ENCODE data around the gene GPR137B. TPM values are rescaled to one million over a fixed set of nuclear protein-coding genes. Genes with fewer than 3 reads are reported as not detected.

The GPR137B gene
- polyA plus RNA-seq, 1 donor from 2014 or later = 8.2 TPM

DNA sequence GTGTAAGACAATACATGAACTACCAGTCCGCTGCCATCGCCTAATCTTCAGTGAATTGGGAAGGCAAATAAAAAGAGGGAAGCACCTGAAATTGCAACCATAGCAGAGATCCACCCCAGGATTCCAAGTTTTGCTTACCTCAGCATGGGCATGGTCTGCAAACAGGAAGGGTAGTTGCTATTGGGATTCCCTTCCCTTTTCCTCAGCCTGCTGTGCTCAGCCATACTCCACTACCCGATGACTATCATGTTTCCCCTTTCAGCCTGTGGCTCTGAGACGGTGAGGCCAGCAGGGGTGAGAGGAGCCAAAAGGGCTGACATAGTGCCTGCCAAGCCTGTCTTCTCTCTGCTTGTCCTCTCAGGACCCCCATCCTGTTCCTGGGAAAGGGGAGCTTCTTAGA lies 64.2 kb downstream of the GPR137B start:
- Histone ChIP-seq H3K9me3 (ENCODE audit: low read length) (no peaks in the 10 kb centered on the region), H4K20me1 (ENCODE audit: insufficient read depth) (no peaks in the 10 kb centered on the region), H3K79me2 (replicated peaks; ENCODE audit: insufficient read depth, low read length) (no peaks in the 10 kb centered on the region), H3K36me3 (ENCODE audit: insufficient read depth, low read length) (peaks cover 8% of the 10 kb centered on the region), H3K27me3 (ENCODE audit: insufficient read depth, low read depth, low read length) (no peaks in the 10 kb centered on the region), H3K4me3 (ENCODE audit: low read length) (no peak overlapping the region), H3K9me2 (ENCODE audit: insufficient read depth, low read length) (no peaks in the 10 kb centered on the region), H3K27ac (ENCODE audit: low read length) (no peak overlapping the region), H3K4me2 (ENCODE audit: low read length) (no peak overlapping the region), H2AFZ (ENCODE audit: low read depth, low read length) (no peak overlapping the region), H3K9ac (ENCODE audit: low read length) (no peak overlapping the region), H3F3A (ENCODE audit: insufficient read depth, low read length, poor library complexity, severe bottlenecking) (no peaks in the 10 kb centered on the region)
- TF ChIP-seq, protein P1, sequence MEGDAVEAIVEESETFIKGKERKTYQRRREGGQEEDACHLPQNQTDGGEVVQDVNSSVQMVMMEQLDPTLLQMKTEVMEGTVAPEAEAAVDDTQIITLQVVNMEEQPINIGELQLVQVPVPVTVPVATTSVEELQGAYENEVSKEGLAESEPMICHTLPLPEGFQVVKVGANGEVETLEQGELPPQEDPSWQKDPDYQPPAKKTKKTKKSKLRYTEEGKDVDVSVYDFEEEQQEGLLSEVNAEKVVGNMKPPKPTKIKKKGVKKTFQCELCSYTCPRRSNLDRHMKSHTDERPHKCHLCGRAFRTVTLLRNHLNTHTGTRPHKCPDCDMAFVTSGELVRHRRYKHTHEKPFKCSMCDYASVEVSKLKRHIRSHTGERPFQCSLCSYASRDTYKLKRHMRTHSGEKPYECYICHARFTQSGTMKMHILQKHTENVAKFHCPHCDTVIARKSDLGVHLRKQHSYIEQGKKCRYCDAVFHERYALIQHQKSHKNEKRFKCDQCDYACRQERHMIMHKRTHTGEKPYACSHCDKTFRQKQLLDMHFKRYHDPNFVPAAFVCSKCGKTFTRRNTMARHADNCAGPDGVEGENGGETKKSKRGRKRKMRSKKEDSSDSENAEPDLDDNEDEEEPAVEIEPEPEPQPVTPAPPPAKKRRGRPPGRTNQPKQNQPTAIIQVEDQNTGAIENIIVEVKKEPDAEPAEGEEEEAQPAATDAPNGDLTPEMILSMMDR (IDR thresholded peaks at IDR 0.05; ENCODE audit: poor library complexity, severe bottlenecking) = no peak
- no peak for TF ChIP-seq SMC3 (conservative IDR thresholded peaks at IDR 0.05; ENCODE audit: poor library complexity)
- TF ChIP-seq RAD21 (conservative IDR thresholded peaks at IDR 0.05) = no peak
- no peak for TF ChIP-seq TAF1 (IDR thresholded peaks at IDR 0.05; ENCODE audit: low read depth)
- TF ChIP-seq, protein P2, sequence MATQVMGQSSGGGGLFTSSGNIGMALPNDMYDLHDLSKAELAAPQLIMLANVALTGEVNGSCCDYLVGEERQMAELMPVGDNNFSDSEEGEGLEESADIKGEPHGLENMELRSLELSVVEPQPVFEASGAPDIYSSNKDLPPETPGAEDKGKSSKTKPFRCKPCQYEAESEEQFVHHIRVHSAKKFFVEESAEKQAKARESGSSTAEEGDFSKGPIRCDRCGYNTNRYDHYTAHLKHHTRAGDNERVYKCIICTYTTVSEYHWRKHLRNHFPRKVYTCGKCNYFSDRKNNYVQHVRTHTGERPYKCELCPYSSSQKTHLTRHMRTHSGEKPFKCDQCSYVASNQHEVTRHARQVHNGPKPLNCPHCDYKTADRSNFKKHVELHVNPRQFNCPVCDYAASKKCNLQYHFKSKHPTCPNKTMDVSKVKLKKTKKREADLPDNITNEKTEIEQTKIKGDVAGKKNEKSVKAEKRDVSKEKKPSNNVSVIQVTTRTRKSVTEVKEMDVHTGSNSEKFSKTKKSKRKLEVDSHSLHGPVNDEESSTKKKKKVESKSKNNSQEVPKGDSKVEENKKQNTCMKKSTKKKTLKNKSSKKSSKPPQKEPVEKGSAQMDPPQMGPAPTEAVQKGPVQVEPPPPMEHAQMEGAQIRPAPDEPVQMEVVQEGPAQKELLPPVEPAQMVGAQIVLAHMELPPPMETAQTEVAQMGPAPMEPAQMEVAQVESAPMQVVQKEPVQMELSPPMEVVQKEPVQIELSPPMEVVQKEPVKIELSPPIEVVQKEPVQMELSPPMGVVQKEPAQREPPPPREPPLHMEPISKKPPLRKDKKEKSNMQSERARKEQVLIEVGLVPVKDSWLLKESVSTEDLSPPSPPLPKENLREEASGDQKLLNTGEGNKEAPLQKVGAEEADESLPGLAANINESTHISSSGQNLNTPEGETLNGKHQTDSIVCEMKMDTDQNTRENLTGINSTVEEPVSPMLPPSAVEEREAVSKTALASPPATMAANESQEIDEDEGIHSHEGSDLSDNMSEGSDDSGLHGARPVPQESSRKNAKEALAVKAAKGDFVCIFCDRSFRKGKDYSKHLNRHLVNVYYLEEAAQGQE (IDR thresholded peaks at IDR 0.05; ENCODE audit: borderline replicate concordance) = no peak
- TF ChIP-seq MXI1 (conservative IDR thresholded peaks at IDR 0.05; ENCODE audit: poor library complexity, severe bottlenecking) = no peak
- no peak for TF ChIP-seq EP300 (conservative IDR thresholded peaks at IDR 0.05; ENCODE audit: poor library complexity, severe bottlenecking)
- no peak for TF ChIP-seq EZH2 (IDR thresholded peaks at IDR 0.05; ENCODE audit: borderline replicate concordance, insufficient read depth, low read length, poor library complexity, severe bottlenecking)

DNA sequence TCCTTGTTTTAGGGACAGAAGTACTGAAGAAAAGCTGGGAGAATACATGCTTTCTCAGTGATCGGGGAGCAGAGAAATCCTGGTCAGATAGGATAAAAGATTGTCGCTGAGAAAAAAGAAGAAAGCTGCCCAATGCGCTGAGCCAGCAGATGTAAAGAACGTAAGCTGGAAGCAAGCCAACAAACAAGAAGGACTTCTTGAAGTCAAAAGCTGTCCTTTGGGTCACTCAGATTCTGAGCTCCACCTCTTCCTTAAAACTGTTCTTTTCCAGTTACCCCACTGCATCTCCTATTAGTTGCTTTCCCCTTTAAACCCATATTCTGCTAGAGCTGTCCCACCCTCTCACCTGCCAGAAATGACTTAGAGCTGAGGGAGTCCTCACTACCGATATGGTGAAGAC lies 64.8 kb downstream of the GPR137B start:
- H4K20me1 ChIP-seq (ENCODE audit: insufficient read depth) = no peaks in the 10 kb centered on the region
- H3K36me3 ChIP-seq (ENCODE audit: insufficient read depth, low read length) = peaks cover 5% of the 10 kb centered on the region
- no peaks in the 10 kb centered on the region for H3K27me3 ChIP-seq (ENCODE audit: insufficient read depth, low read depth, low read length)
- no peak overlapping the region for H3K9ac ChIP-seq (ENCODE audit: low read length)
- no peak overlapping the region for H3K27ac ChIP-seq (ENCODE audit: low read length)
- H3K9me2 ChIP-seq (ENCODE audit: insufficient read depth, low read length) = no peaks in the 10 kb centered on the region
- no peak overlapping the region for H2AFZ ChIP-seq (ENCODE audit: low read depth, low read length)
- no peak overlapping the region for H3K4me2 ChIP-seq (ENCODE audit: low read length)
- no peaks in the 10 kb centered on the region for H3K79me2 ChIP-seq (replicated peaks; ENCODE audit: insufficient read depth, low read length)
- TF ChIP-seq, protein P2 (IDR thresholded peaks at IDR 0.05; ENCODE audit: borderline replicate concordance) = no peak
- TF ChIP-seq TAF1 (IDR thresholded peaks at IDR 0.05; ENCODE audit: low read depth) = no peak
- TF ChIP-seq MXI1 (conservative IDR thresholded peaks at IDR 0.05; ENCODE audit: poor library complexity, severe bottlenecking) = no peak
- TF ChIP-seq EZH2 (IDR thresholded peaks at IDR 0.05; ENCODE audit: borderline replicate concordance, insufficient read depth, low read length, poor library complexity, severe bottlenecking) = no peak
- TF ChIP-seq RAD21 (conservative IDR thresholded peaks at IDR 0.05) = no peak
- TF ChIP-seq, protein P1 (IDR thresholded peaks at IDR 0.05; ENCODE audit: poor library complexity, severe bottlenecking) = no peak
- no peak for TF ChIP-seq EP300 (conservative IDR thresholded peaks at IDR 0.05; ENCODE audit: poor library complexity, severe bottlenecking)
- no peak for TF ChIP-seq POLR2AphosphoS5 (IDR thresholded peaks at IDR 0.05)
- TF ChIP-seq SMC3 (conservative IDR thresholded peaks at IDR 0.05; ENCODE audit: poor library complexity) = no peak
- H3F3A ChIP-seq (ENCODE audit: insufficient read depth, low read length, poor library complexity, severe bottlenecking) = no peaks in the 10 kb centered on the region
- no peaks in the 10 kb centered on the region for H3K9me3 ChIP-seq (ENCODE audit: low read length)
- H3K4me3 ChIP-seq (ENCODE audit: low read length) = no peak overlapping the region
